Measurements from ENCODE around the gene PDZD2. TPM values are rescaled to one million over a fixed set of nuclear protein-coding genes. Genes with fewer than 3 reads are reported as not detected.

Gene PDZD2
- total RNA-seq, 1 experiment from 2014 or later: 0.37 TPM

DNA sequence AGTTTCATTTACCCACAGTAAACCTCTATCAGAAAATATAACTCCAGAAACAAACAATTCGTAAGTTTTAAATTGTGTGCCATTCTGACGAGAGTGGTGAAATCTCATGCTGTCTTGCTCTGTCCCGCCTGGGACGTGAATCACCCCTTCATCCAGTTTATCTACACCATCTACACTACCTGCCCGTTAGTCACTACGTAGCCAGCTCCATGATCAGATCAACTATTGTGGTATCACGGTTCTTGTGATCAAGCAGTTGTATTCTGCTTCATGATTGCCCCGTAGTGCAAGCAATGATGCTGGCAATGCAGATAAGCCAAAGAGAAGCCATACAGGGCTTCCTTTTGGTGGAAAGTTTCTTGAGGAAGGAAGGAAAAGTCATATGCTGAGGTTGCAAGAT lies 384.9 kb downstream of the PDZD2 start:
- intact Hi-C loops (cut with micrococcal nuclease): no loop called here
- Histone ChIP-seq H3K4me2 (ENCODE audit: low read length) (no peak overlapping the region), H3K4me3 (replicated peaks in 1 of 2; ENCODE audit: low read depth in 1 of 2, low read length in 2 of 2) (no peak overlapping the region), H2AFZ (ENCODE audit: low read depth, low read length, poor library complexity, severe bottlenecking) (no peak overlapping the region), H3K4me1 (ENCODE audit: control insufficient read depth in 1 of 2, insufficient read depth in 2 of 2, low read length in 2 of 2) (peaks cover 0 to 2% of the 10 kb centered on the region in 2 experiments; a peak in 1 of 4 replicates), H3K79me2 (ENCODE audit: insufficient read depth, low read length) (no peaks in the 10 kb centered on the region), H3K9me3 (ENCODE audit: control insufficient read depth in 1 of 2, insufficient read depth in 1 of 2, low read depth in 1 of 2, low read length in 2 of 2) (no peaks in the 10 kb centered on the region), H3K36me3 (ENCODE audit: control insufficient read depth in 1 of 2, insufficient read depth in 2 of 2, low read length in 2 of 2) (no peaks in the 10 kb centered on the region), H3K9ac (ENCODE audit: low read length) (no peak overlapping the region), H3K9me2 (ENCODE audit: insufficient read depth) (no peaks in the 10 kb centered on the region), H3K27me3 (ENCODE audit: insufficient read depth, low read length) (no peaks in the 10 kb centered on the region), H4K20me1 (ENCODE audit: insufficient read depth) (no peaks in the 10 kb centered on the region), H3K27ac (ENCODE audit: low read depth, low read length) (no peak overlapping the region)
- DNase-seq (ENCODE audit: low read depth, low spot score) (no peak), ATAC-seq (no peak)
- ChIA-PET RAD21 (ENCODE audit: low non-redundant PET in 1 of 2, low total read pairs in 2 of 2, uncharacterized antibody in 2 of 2, unreplicated experiment in 2 of 2) (no interaction called here), POLR2A (no interaction called here), CTCF (no interaction called here)
- no TSS peak for BruUV-seq (replicated peaks)
- no peak for TF ChIP-seq CEBPB (IDR thresholded peaks at IDR 0.05; ENCODE audit: low read depth)
- TF ChIP-seq EGR1 (IDR thresholded peaks at IDR 0.05; ENCODE audit: low read depth): no peak
- TF ChIP-seq POLR2AphosphoS5 (IDR thresholded peaks at IDR 0.05; ENCODE audit: low read depth, low read length): no peak
- TF ChIP-seq, protein P1, sequence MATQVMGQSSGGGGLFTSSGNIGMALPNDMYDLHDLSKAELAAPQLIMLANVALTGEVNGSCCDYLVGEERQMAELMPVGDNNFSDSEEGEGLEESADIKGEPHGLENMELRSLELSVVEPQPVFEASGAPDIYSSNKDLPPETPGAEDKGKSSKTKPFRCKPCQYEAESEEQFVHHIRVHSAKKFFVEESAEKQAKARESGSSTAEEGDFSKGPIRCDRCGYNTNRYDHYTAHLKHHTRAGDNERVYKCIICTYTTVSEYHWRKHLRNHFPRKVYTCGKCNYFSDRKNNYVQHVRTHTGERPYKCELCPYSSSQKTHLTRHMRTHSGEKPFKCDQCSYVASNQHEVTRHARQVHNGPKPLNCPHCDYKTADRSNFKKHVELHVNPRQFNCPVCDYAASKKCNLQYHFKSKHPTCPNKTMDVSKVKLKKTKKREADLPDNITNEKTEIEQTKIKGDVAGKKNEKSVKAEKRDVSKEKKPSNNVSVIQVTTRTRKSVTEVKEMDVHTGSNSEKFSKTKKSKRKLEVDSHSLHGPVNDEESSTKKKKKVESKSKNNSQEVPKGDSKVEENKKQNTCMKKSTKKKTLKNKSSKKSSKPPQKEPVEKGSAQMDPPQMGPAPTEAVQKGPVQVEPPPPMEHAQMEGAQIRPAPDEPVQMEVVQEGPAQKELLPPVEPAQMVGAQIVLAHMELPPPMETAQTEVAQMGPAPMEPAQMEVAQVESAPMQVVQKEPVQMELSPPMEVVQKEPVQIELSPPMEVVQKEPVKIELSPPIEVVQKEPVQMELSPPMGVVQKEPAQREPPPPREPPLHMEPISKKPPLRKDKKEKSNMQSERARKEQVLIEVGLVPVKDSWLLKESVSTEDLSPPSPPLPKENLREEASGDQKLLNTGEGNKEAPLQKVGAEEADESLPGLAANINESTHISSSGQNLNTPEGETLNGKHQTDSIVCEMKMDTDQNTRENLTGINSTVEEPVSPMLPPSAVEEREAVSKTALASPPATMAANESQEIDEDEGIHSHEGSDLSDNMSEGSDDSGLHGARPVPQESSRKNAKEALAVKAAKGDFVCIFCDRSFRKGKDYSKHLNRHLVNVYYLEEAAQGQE (IDR thresholded peaks at IDR 0.05; ENCODE audit: low read depth): no peak
- TF ChIP-seq POLR2A (IDR thresholded peaks at IDR 0.05; ENCODE audit: borderline replicate concordance, extremely low read depth, insufficient read depth, insufficient read length): no peak
- TF ChIP-seq, protein P2, sequence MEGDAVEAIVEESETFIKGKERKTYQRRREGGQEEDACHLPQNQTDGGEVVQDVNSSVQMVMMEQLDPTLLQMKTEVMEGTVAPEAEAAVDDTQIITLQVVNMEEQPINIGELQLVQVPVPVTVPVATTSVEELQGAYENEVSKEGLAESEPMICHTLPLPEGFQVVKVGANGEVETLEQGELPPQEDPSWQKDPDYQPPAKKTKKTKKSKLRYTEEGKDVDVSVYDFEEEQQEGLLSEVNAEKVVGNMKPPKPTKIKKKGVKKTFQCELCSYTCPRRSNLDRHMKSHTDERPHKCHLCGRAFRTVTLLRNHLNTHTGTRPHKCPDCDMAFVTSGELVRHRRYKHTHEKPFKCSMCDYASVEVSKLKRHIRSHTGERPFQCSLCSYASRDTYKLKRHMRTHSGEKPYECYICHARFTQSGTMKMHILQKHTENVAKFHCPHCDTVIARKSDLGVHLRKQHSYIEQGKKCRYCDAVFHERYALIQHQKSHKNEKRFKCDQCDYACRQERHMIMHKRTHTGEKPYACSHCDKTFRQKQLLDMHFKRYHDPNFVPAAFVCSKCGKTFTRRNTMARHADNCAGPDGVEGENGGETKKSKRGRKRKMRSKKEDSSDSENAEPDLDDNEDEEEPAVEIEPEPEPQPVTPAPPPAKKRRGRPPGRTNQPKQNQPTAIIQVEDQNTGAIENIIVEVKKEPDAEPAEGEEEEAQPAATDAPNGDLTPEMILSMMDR (IDR thresholded peaks at IDR 0.05 in 2 of 3, conservative IDR thresholded peaks at IDR 0.05 in 1 of 3; ENCODE audit: borderline replicate concordance in 1 of 3, insufficient read depth in 1 of 3, low read depth in 2 of 3, low read length in 2 of 3): no peak
- TF ChIP-seq, protein P3, sequence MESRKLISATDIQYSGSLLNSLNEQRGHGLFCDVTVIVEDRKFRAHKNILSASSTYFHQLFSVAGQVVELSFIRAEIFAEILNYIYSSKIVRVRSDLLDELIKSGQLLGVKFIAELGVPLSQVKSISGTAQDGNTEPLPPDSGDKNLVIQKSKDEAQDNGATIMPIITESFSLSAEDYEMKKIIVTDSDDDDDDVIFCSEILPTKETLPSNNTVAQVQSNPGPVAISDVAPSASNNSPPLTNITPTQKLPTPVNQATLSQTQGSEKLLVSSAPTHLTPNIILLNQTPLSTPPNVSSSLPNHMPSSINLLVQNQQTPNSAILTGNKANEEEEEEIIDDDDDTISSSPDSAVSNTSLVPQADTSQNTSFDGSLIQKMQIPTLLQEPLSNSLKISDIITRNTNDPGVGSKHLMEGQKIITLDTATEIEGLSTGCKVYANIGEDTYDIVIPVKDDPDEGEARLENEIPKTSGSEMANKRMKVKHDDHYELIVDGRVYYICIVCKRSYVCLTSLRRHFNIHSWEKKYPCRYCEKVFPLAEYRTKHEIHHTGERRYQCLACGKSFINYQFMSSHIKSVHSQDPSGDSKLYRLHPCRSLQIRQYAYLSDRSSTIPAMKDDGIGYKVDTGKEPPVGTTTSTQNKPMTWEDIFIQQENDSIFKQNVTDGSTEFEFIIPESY (IDR thresholded peaks at IDR 0.05; ENCODE audit: extremely low read depth, insufficient replicate concordance, low read length): no peak
- no peak for TF ChIP-seq SRF (IDR thresholded peaks at IDR 0.05; ENCODE audit: low read depth)
- TF ChIP-seq, protein P4, sequence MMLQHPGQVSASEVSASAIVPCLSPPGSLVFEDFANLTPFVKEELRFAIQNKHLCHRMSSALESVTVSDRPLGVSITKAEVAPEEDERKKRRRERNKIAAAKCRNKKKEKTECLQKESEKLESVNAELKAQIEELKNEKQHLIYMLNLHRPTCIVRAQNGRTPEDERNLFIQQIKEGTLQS (IDR thresholded peaks at IDR 0.05): no peak
- no peak for TF ChIP-seq CBX3 (IDR thresholded peaks at IDR 0.05; ENCODE audit: low read depth)
- no peak for TF ChIP-seq ZNF274 (IDR thresholded peaks at IDR 0.05; ENCODE audit: low read depth, low read length)
- no peak for TF ChIP-seq SIN3A (IDR thresholded peaks at IDR 0.05; ENCODE audit: low read depth)
- TF ChIP-seq SP1 (IDR thresholded peaks at IDR 0.05; ENCODE audit: low read depth): no peak
- TF ChIP-seq ZFX (IDR thresholded peaks at IDR 0.05): no peak
- TF ChIP-seq TCF7L2 (IDR thresholded peaks at IDR 0.05; ENCODE audit: borderline replicate concordance, extremely low read depth, insufficient read depth, insufficient read length): no peak
